Coronary artery (tissue), 2 donors: Measurements from ENCODE around the gene HHIPL2.

Experiments used
- DNase-seq: peaks from one replicate; pipeline ENCODE4 v3.0.0-alpha.2; 2017; ENCODE audit warnings: low spot score
- H3K27ac ChIP-seq, 2 donors: fragments of 200-600 bp; sonication (generic); one replicate each; pipeline ENCODE4 v1.5.1; 2016 to 2019
- H3K4me3 ChIP-seq: fragments of 200-600 bp; sonication (generic); 2 replicates; pipeline ENCODE4 v1.5.1; 2016; ENCODE audit warnings: mild to moderate bottlenecking, moderate library complexity
- TF ChIP-seq, protein P1 (sequence below): fragments of 200-600 bp; sonication (generic); IDR thresholded peaks from one replicate; pipeline ENCODE4 v1.5.1; 2019; ENCODE audit warnings: antibody characterized with exemption

HHIPL2 gene

DNA sequence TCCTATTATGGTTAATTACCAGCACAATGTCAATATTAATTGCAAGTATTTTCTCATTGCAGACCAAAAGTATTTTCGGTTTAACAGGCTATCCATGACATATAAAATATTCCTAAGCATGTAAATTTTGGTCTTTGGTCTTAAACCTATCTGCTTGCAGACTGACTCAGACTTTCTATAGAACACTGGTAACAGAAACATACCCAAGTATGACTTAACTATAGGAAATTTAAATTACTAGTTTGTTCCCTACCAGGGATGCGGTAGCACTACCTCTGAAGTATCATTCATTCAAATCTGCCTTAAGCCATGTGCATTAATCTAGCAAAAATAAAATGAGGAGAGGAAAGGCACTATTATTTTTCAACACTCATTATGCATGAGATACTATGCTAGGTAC is 38.9 kb upstream of the HHIPL2 start:
- DNase-seq, result no peak
- TF ChIP-seq, protein P1, sequence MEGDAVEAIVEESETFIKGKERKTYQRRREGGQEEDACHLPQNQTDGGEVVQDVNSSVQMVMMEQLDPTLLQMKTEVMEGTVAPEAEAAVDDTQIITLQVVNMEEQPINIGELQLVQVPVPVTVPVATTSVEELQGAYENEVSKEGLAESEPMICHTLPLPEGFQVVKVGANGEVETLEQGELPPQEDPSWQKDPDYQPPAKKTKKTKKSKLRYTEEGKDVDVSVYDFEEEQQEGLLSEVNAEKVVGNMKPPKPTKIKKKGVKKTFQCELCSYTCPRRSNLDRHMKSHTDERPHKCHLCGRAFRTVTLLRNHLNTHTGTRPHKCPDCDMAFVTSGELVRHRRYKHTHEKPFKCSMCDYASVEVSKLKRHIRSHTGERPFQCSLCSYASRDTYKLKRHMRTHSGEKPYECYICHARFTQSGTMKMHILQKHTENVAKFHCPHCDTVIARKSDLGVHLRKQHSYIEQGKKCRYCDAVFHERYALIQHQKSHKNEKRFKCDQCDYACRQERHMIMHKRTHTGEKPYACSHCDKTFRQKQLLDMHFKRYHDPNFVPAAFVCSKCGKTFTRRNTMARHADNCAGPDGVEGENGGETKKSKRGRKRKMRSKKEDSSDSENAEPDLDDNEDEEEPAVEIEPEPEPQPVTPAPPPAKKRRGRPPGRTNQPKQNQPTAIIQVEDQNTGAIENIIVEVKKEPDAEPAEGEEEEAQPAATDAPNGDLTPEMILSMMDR, result no peak
- Histone ChIP-seq H3K27ac (no peak overlapping the region), H3K4me3 (no peak overlapping the region)

DNA sequence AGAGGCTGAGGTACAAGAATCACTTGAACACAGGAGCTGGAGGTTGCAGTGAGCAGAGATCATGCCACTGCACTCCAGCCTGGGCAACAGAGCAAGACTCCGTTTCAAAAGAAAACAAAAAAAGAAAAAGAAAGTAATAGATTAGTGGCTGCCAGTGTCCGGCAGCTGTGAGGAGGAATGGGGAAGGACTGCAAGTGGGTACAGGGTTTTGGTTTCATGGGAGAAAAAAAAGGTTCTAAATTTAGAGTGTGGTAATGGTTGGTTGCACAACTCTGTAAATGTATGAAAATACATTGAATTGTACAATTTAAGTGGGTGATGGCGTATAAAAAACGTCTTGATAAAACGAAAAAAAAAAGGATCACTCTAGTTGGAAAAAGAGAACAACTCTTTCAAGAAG is 35.2 kb upstream of the HHIPL2 start:
- no peak for DNase-seq
- TF ChIP-seq, protein P1, result no peak
- Histone ChIP-seq H3K27ac (peak overlapping the region in 1 of 2 donors; percentile 48), H3K4me3 (no peak overlapping the region)

DNA sequence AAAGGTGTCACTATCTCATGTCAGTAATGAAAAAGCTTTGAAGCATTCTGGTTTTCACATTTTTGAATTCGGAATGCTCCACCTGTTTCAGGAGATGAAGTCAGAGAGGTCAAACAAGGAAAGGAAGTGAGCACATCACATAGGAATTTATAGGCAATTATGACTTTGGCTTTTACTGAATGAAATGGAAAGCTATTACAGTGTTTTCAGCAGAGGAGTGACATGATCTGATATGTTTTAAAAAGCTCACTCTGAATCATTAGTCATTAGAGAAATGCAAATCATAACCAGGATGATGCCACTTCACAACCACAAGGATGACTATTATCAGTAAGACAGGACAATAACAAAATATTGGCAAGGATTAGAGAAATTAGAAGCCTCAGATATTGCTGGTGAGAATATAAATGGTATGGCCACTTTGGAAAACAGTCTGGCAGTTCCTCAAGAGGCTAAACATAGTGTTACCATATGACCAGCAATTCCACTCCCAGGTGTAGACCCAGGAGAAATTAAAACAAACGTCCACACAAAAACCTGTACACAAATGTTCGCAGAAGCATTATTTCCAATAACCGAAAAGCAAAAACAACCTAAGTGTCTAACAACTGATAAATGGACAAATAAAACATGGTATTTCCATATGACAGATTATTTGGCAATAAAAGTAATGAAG is 34.3 kb upstream of the HHIPL2 start:
- H3K27ac ChIP-seq, result no peak overlapping the region
- DNase-seq, result no peak
- TF ChIP-seq, protein P1, result no peak
- no peak overlapping the region for H3K4me3 ChIP-seq

DNA sequence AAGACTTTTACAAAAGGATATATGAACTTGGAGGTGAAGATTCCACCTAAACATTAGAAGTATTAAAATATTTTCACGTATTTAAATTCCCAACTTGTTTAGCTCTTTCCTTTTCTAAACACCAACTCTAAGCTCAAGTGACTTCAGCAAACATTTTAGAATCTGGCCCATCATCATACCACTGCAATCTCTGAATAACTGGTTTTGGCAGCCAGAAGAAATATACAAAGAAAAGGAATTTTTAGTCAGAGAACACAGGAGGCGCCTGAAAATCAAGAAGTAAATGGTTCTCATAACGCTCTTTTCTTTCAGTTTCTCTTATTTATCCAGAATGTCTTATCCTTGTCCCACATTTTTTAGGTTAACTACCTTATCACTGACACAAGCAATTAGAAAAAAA is 31.4 kb upstream of the HHIPL2 start:
- no peak overlapping the region for H3K4me3 ChIP-seq
- peak overlapping the region in 1 of 2 donors; percentile 23 for H3K27ac ChIP-seq
- TF ChIP-seq, protein P1, result no peak
- DNase-seq, result no peak

DNA sequence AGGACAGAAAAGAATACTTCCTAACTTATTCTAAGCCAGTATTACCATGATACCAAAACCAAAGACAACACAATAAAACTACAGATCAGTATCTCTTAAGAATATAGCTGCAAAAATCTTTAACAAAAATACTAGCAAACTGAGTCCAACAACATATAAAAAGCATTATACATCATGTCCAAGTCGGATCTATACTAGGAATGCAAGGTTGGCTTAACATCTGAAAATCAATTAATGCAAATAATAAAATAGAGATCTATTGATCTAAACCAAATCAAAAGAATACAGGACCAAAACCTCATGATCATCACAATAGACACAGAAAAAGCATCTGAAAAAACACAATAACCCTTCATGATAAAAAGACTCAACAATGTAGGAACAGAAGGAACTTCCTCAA is 22.9 kb upstream of the HHIPL2 start:
- TF ChIP-seq, protein P1, result no peak
- no peak for DNase-seq
- H3K27ac ChIP-seq, result no peak overlapping the region

DNA sequence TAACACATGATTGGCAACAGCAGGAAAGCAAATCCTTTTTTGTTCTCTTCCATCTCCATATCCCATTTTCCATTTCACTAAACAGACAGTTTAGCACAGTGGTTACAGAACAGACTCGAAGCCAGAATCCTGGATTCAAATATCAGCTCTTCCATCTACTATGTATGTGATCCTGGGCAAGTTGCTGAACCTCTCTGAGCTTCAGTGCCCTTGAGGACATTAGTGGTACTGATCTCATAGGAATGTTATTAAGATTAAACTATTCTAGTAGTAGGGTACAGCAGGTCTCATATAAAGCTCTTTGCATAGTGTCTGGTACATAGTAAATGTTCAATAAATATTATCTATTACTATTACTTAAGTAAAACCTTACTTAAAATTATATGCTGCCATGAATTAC is 13.8 kb upstream of the HHIPL2 start:
- Histone ChIP-seq H3K4me3 (no peak overlapping the region), H3K27ac (no peak overlapping the region)
- TF ChIP-seq, protein P1, result no peak
- DNase-seq, result no peak

More for the DNA sequence above, 22.9 kb upstream of the HHIPL2 start:
- H3K4me3 ChIP-seq, result no peak overlapping the region

DNA sequence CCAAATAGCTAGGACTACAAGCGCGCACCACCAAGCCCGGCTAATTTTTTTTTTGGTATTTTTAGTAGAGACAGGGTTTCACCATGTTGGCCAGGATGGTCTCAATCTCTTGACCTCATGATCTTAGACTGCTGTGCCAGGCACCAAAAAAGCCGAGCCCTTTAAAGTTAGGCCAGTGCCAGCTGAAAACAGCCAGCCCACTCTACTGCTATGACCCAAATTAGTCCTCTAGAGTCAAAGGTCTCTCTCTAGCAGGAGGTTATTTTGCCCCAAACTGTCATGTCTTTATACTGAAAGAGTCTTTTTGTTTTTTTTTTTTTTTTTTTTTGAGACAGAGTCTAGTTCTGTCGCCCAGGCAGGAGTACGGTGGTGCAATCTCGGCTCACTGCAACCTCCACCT is 9.7 kb upstream of the HHIPL2 start:
- TF ChIP-seq, protein P1, result no peak

More for the DNA sequence above, 9.7 kb upstream of the HHIPL2 start:
- H3K4me3 ChIP-seq, result no peak overlapping the region
- no peak for DNase-seq
- H3K27ac ChIP-seq, result no peak overlapping the region
